Endodermal cell (in vitro differentiated cells): ENCODE results near the gene TSPAN3. TPM values are rescaled to one million over a fixed set of nuclear protein-coding genes. Genes with fewer than 3 reads are reported as not detected.

ENCODE experiments used
- DNase-seq: peaks from one replicate; pipeline ENCODE4 v3.0.0-alpha.2; 2017
- H3K27ac ChIP-seq: 2 replicates; pipeline ENCODE4 v1.5.1; 2013; ENCODE audit warnings: mild to moderate bottlenecking, low read depth, low read length, moderate library complexity
- H3K27me3 ChIP-seq: 2 replicates; pipeline ENCODE4 v1.6.1; 2013; ENCODE audit warnings: mild to moderate bottlenecking, low read length, moderate library complexity; ENCODE audit not compliant: insufficient read depth, control insufficient read depth, poor library complexity, severe bottlenecking
- H3K36me3 ChIP-seq: 2 replicates; pipeline ENCODE4 v1.7.0; 2013; ENCODE audit warnings: mild to moderate bottlenecking, low read length, moderate library complexity; ENCODE audit not compliant: control insufficient read depth, insufficient read depth
- H3K4me1 ChIP-seq: one replicate; pipeline ENCODE4 v1.7.0; 2013; ENCODE audit warnings: low read length; ENCODE audit not compliant: control insufficient read depth, insufficient read depth
- H3K4me3 ChIP-seq: 2 replicates; pipeline ENCODE4 v1.5.1; 2013; ENCODE audit warnings: mild to moderate bottlenecking, low read length, moderate library complexity
- H3K9ac ChIP-seq: 2 replicates; pipeline ENCODE4 v1.6.1; 2013; ENCODE audit warnings: mild to moderate bottlenecking, low read length, moderate library complexity; ENCODE audit not compliant: poor library complexity, severe bottlenecking; ENCODE audit errors: extremely low read depth
- H3K9me3 ChIP-seq: 2 replicates; pipeline ENCODE4 v1.6.1; 2013; ENCODE audit warnings: mild to moderate bottlenecking, low read length, moderate library complexity; ENCODE audit not compliant: control insufficient read depth
- H3K27ac Mint-ChIP-seq: 2 replicates; pipeline ENCODE4 v1.8.0; 2020; ENCODE audit warnings: mixed read lengths
- H3K27me3 Mint-ChIP-seq: 2 replicates; pipeline ENCODE4 v1.8.0; 2021; ENCODE audit warnings: mild to moderate bottlenecking, mixed read lengths; ENCODE audit not compliant: insufficient read depth
- H3K36me3 Mint-ChIP-seq: 2 replicates; pipeline ENCODE4 v1.8.0; 2020; ENCODE audit warnings: low read depth, mixed read lengths
- H3K4me1 Mint-ChIP-seq: 2 replicates; pipeline ENCODE4 v1.8.0; 2020; ENCODE audit warnings: mixed read lengths
- H3K4me3 Mint-ChIP-seq: 2 replicates; pipeline ENCODE4 v1.8.0; 2020; ENCODE audit warnings: mild to moderate bottlenecking, moderate library complexity, mixed read lengths
- H3K9me3 Mint-ChIP-seq: 2 replicates; pipeline ENCODE4 v1.8.0; 2020; ENCODE audit warnings: mild to moderate bottlenecking, mixed read lengths
- WGBS, 2 experiments: methylation state at CpG; one replicate each; pipeline versions ENCODE4 v1.1.5 to v1.1.7; 2013; ENCODE audit warnings: missing lambda C conversion rate in 2 of 2, mixed read lengths in 1 of 2; ENCODE audit not compliant: insufficient coverage in 1 of 2, insufficient read length in 1 of 2; 5-methylcytosine and 5-hydroxymethylcytosine counted together
- total RNA-seq, 2 donors: library from RNA; stranded (reverse); fragmentation: NEBNext Ultra II Directional in 1 of 2; extraction: Animal tissue kit (Norgen Biotek cat#: 25700) in 1 of 2; gene quantifications; 2 replicates in 1 of 2; 3 replicates in 1 of 2; pipeline ENCODE4 v1.2.1, GENCODE V29; 2021
- TF ChIP-seq, protein P1 (sequence below): fragments of 200-600 bp; sonication (generic); conservative IDR thresholded peaks from 2 replicates; pipeline ENCODE4 v1.5.0; 2021; ENCODE audit warnings: antibody characterized with exemption, mild to moderate bottlenecking

Gene TSPAN3
- total RNA-seq, 2 donors from 2014 or later: 188 to 211 TPM

DNA sequence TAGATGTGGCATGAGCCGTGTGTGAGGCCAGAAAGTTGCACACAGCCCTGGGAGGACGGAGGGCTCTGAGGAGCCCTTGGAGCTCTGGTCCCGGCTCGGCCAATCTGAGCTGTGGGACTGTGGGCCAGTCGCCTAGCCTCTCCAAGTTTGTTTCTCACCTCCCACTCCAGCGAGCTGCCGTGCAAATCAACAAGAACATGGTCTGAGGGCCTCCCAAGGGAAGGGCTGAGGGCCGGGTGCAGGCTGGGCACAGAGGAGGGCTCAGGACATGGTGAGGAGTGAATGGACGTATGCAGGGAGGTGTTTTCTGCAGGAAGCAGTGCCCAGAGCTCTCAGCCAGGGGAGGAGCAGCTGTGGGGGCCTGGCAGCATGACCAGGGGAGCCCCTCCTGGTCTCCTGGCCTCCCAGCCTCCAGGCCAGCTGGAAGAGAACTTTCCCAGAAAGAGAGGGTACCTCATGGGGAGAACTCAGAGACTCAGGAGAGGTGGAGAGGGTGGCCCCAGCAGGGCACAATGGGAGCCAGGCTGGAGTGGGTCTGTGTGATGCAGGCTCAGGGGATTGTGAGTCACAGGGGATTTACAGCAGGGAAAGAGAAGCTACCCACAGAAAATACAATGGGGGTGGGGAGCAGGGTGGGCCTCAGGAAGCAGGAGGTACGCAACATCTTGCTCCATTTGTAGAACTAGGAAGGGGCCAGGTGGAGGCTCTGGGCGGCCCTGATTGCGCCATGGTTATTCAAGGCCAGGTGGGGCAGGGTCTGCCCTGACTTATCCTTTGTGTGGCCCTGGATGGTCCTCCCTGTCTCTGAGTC, 51.2 kb downstream of the TSPAN3 start:
- TF ChIP-seq, protein P1, sequence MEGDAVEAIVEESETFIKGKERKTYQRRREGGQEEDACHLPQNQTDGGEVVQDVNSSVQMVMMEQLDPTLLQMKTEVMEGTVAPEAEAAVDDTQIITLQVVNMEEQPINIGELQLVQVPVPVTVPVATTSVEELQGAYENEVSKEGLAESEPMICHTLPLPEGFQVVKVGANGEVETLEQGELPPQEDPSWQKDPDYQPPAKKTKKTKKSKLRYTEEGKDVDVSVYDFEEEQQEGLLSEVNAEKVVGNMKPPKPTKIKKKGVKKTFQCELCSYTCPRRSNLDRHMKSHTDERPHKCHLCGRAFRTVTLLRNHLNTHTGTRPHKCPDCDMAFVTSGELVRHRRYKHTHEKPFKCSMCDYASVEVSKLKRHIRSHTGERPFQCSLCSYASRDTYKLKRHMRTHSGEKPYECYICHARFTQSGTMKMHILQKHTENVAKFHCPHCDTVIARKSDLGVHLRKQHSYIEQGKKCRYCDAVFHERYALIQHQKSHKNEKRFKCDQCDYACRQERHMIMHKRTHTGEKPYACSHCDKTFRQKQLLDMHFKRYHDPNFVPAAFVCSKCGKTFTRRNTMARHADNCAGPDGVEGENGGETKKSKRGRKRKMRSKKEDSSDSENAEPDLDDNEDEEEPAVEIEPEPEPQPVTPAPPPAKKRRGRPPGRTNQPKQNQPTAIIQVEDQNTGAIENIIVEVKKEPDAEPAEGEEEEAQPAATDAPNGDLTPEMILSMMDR: no peak
- H3K9ac ChIP-seq: no peak overlapping the region
- no peak overlapping the region for H3K4me3 ChIP-seq
- no peak overlapping the region for H3K27ac ChIP-seq
- H3K36me3 ChIP-seq: no peaks in the 10 kb centered on the region
- H3K27me3 ChIP-seq: no peaks in the 10 kb centered on the region
- H3K36me3 Mint-ChIP-seq: no peaks in the 10 kb centered on the region
- peak; percentile 44 for DNase-seq
- H3K4me1 ChIP-seq: no peaks in the 10 kb centered on the region
- no peak overlapping the region for H3K4me3 Mint-ChIP-seq
- 78 to 84% methylated on average over 6 to 12 of the region's 12 CpGs for WGBS, 2 experiments
- H3K9me3 Mint-ChIP-seq: no peaks in the 10 kb centered on the region
- H3K27ac Mint-ChIP-seq: no peak overlapping the region
- no peaks in the 10 kb centered on the region for H3K9me3 ChIP-seq
- no peaks in the 10 kb centered on the region for H3K4me1 Mint-ChIP-seq
- peaks cover 13% of the 10 kb centered on the region for H3K27me3 Mint-ChIP-seq

DNA sequence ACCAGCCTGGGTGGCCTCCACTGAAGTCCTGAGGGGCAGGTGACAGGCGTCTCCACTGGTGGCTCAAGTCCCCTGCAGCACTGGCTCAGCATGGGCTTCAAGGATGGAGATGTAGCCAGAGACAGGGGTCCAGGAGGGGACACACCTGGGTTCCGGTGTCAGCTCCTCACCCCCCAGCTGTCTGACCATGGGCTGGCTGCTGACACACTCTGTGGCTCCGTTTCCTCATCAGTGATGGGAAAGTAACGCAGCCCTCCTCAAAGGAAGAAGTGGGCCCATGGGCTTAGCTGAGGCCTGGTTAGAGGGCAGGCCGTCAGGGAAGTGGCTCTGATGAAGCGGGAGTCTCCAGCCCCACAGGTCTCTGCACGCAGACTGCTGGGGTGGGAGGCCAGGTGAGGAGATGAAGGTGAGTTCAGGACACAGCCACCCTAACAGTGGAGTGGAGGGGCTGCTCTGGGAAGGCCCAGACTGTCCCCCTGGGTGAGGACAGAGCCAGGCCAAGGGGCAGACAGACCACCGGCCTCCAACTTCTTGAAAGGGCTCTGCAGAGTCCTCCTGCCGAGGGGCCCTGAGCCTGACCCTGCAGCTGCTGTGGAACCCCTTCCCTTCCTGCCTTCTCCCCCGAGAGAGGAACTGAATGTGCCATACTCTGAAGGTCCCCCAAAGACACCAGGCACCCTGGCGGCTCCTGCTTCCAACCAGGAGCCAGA, 52.0 kb downstream of the TSPAN3 start:
- peaks cover 10% of the 10 kb centered on the region for H3K27me3 Mint-ChIP-seq
- H3K36me3 Mint-ChIP-seq: no peaks in the 10 kb centered on the region
- H3K4me3 Mint-ChIP-seq: no peak overlapping the region
- Histone ChIP-seq H3K36me3 (no peaks in the 10 kb centered on the region), H3K9ac (no peak overlapping the region), H3K4me3 (no peak overlapping the region), H3K9me3 (no peaks in the 10 kb centered on the region), H3K27me3 (no peaks in the 10 kb centered on the region), H3K27ac (no peak overlapping the region), H3K4me1 (no peaks in the 10 kb centered on the region)
- H3K27ac Mint-ChIP-seq: no peak overlapping the region
- H3K9me3 Mint-ChIP-seq: no peaks in the 10 kb centered on the region
- WGBS, 2 experiments: 92 to 94% methylated on average over 6 to 11 of the region's 11 CpGs
- no peaks in the 10 kb centered on the region for H3K4me1 Mint-ChIP-seq
- TF ChIP-seq, protein P1: no peak
- peak; percentile 38 for DNase-seq

DNA sequence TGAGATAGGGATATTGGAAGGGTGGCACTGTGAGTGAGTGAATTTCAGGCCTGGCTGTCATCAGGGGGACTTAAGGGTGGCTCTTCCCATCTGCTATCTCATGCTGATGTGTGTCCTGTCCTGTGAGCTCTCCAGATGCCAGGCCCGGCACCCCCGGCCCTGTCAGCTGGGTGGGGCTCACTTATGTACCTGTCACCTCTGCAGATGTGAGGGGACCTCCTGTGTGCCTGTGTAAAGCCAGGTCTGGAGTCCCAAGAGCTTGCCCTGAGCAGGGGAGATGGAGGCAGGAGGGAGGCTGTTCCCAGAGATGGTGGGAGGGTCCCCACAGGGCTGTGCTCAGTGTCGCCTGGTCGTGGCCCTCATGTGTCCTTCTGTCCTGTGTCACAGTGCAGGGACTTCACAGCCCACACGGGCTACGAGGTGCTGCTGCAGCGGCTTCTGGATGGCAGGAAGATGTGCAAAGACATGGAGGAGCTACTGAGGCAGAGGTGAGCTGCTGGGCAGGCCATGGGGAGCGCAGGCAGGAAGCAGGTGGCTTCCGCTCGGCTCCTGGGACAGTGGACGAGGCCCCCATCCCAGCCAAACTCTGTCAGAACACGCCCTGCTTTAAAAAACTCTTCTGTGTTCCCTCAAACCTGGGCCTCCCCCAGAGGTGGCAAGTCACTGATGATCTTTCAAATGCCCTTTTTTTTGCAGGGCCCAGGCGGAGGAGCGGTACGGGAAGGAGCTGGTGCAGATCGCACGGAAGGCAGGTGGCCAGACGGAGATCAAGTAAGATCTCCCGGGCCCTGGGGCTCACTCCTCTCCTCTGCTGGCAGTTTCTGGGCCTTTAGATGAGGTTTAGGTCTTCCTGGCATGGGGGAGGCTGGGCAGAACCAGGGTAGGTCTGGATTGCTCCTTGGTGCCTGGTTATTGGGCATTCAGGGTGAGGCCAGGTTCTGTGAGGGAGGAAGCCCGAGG, 52.9 kb downstream of the TSPAN3 start:
- no peak overlapping the region for H3K9ac ChIP-seq
- peak; percentile 31 for DNase-seq
- Mint-ChIP-seq H3K27me3 (peaks cover 3% of the 10 kb centered on the region), H3K4me1 (no peaks in the 10 kb centered on the region), H3K4me3 (no peak overlapping the region), H3K27ac (no peak overlapping the region), H3K36me3 (no peaks in the 10 kb centered on the region), H3K9me3 (no peaks in the 10 kb centered on the region)
- WGBS, 2 experiments: 88 to 91% methylated on average over 16 to 20 of the region's 20 CpGs
- no peaks in the 10 kb centered on the region for H3K4me1 ChIP-seq
- no peak overlapping the region for H3K27ac ChIP-seq
- no peaks in the 10 kb centered on the region for H3K9me3 ChIP-seq
- TF ChIP-seq, protein P1: no peak
- no peaks in the 10 kb centered on the region for H3K27me3 ChIP-seq
- no peaks in the 10 kb centered on the region for H3K36me3 ChIP-seq
- no peak overlapping the region for H3K4me3 ChIP-seq
